ENCODE results near the gene SMIM13.

SMIM13 gene

DNA sequence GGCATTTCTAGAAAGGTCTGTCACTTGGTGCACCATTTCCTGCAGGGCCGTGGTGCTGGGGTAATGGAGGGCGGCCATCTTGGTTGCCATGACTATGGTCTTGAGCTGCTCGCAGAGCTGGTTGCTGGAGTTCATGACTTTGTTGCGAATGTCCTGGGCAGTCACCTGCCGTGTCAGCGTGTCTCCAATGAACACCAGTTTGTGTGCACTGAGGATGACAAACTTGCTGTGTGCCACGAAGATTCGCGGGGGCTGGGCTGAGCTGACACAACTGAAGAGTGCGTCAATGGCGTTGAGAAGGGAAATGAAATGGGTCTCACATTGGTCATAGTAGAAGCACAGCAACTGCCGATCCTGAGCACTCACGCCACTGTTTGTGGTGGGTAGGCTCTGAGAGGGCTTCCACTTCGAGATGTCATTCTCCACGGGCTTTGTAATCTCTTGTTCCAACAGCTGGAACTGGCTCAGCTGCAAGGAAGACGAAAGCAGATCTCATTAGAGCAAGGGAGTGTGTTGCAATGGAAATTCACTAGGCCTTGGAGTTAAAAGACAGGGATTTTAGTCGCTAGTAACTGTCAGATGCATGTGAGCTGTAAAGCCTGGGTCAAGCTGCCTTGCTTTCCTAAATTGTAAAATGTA is 91.7 kb downstream of the SMIM13 start:
- no peak for DNase-seq

GRCh38 chr6:11187301-11187700 is 93.7 kb downstream of the SMIM13 start:
- no peak for DNase-seq
